A673 (cell line): ENCODE results near the gene NHSL1.

Experiments
- CTCF ChIP-seq: fragments of 300-800, 200-600 bp; sonication (generic); conservative IDR thresholded peaks from 2 replicates; pipeline ENCODE4 v1.5.1; 2017; ENCODE audit warnings: low read depth, mild to moderate bottlenecking, antibody characterized with exemption, low read length, moderate library complexity, mixed read lengths
- EZH2 ChIP-seq: fragments of 200-600 bp; sonication (generic); IDR thresholded peaks from 2 replicates; pipeline ENCODE4 v1.6.1; 2017; ENCODE audit warnings: borderline replicate concordance, low read depth, mild to moderate bottlenecking, mixed read lengths, antibody characterized with exemption, low read length; ENCODE audit not compliant: poor library complexity, severe bottlenecking

DNA sequence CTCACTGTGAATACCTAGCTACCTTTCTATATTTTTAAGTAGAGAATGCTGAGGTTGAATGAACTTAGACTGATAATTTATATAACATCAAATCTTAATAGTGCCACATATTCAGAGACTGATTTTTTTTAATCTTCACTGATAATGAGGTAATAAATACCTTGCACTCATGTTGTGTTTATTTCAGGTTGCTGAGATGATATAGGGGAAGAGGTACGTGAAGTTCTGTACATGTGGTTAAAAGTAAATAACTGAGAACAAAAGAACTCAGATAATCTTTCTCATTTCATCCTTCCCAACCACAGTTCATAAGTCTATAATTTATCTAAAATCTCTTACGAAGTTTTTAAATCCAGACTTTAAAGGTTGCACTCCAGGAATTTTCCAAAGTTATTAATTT lies 6.4 kb downstream of the NHSL1 start:
- TF ChIP-seq CTCF = no peak
- no peak for TF ChIP-seq EZH2
